Activated effector memory CD4-positive, alpha-beta T cell treated with Interleukin-2 at 50 U/mL for 16 hours (primary cell): Measurements from ENCODE around the gene TEDDM1.
"Not testable (repeated sequence)": the region's sequence is repeated elsewhere in the genome, so short reads cannot be mapped to it uniquely, and the experiment has no call there.

Source experiments
- DNase-seq: peaks from one replicate; pipeline ENCODE4 v3.0.0-alpha.2; 2020

TEDDM1 gene

GRCh38 chr1:182400567-182400966 is at the start of gene TEDDM1:
Gene TEDDM1, minus strand, starts transcription at chr1:182400667. Its CDS starts 182 bp downstream, at chr1:182400485.
- no peak for DNase-seq

- DNase-seq = no peak
Observed at GRCh38 chr1:182450087-182450486, 49.6 kb upstream of the TEDDM1 start, which contains the start of gene RGSL1. Gene RGSL1, plus strand, starts transcription at chr1:182450146. Its CDS starts 20 bp downstream, at chr1:182450166.

- no peak for DNase-seq
Observed at GRCh38 chr1:182447660-182448059, 47.2 kb upstream of the TEDDM1 start.

GRCh38 chr1:182447124-182447523 is 46.7 kb upstream of the TEDDM1 start:
- DNase-seq = not testable (repeated sequence)

- no peak for DNase-seq
Observed at GRCh38 chr1:182446033-182446669, 45.7 kb upstream of the TEDDM1 start.

GRCh38 chr1:182444497-182444896 is 44.0 kb upstream of the TEDDM1 start:
- no peak for DNase-seq

- no peak for DNase-seq
Observed at GRCh38 chr1:182442333-182442732, 41.9 kb upstream of the TEDDM1 start.

- DNase-seq = no peak
Observed at GRCh38 chr1:182441719-182442118, 41.3 kb upstream of the TEDDM1 start.

- no peak for DNase-seq
Observed at GRCh38 chr1:182438326-182438725, 37.9 kb upstream of the TEDDM1 start.

- no peak for DNase-seq
Observed at GRCh38 chr1:182433580-182433979, 33.1 kb upstream of the TEDDM1 start.

- DNase-seq = no peak
Observed at GRCh38 chr1:182431278-182431677, 30.8 kb upstream of the TEDDM1 start.

GRCh38 chr1:182430263-182431068 is 30.0 kb upstream of the TEDDM1 start:
- peak; percentile 9 for DNase-seq

- DNase-seq = no peak
Observed at GRCh38 chr1:182428043-182428442, 27.6 kb upstream of the TEDDM1 start.

GRCh38 chr1:182426442-182427430 is 26.3 kb upstream of the TEDDM1 start:
- DNase-seq = no peak

- DNase-seq = no peak
Observed at GRCh38 chr1:182415789-182416188, 15.3 kb upstream of the TEDDM1 start.

- DNase-seq = no peak
Observed at GRCh38 chr1:182413969-182414368, 13.5 kb upstream of the TEDDM1 start.

GRCh38 chr1:182413486-182413885 is 13.0 kb upstream of the TEDDM1 start:
- DNase-seq = no peak

GRCh38 chr1:182410620-182411273 is 10.3 kb upstream of the TEDDM1 start:
- DNase-seq = no peak

GRCh38 chr1:182410138-182410537 is 9.7 kb upstream of the TEDDM1 start:
- DNase-seq = no peak

- no peak for DNase-seq
Observed at GRCh38 chr1:182408435-182409075, 8.1 kb upstream of the TEDDM1 start.

GRCh38 chr1:182407724-182408123 is 7.3 kb upstream of the TEDDM1 start:
- DNase-seq = no peak

GRCh38 chr1:182406012-182406411 is 5.5 kb upstream of the TEDDM1 start:
- no peak for DNase-seq
